Measurements from ENCODE around the gene MACROD2. TPM values are rescaled to one million over a fixed set of nuclear protein-coding genes. Genes with fewer than 3 reads are reported as not detected.

MACROD2 gene
- total and polyA plus RNA-seq, 2 of the 4 experiments (the other 2 are of a cell fraction): not detected

GRCh38 chr20:14859627-14860026 is 864.3 kb downstream of the MACROD2 start:
- Histone ChIP-seq H3K14ac (replicated peaks; ENCODE audit: low read depth, low read length) (no peak overlapping the region), H4K20me1 (ENCODE audit: insufficient read depth, low read length) (no peaks in the 10 kb centered on the region), H4K91ac (ENCODE audit: insufficient read depth, low read depth, low read length) (no peak overlapping the region), H3K9ac (ENCODE audit: low read depth, low read length) (no peak overlapping the region), H3K79me1 (ENCODE audit: low read depth in 1 of 2, low read length in 2 of 2) (no peaks in the 10 kb centered on the region), H2AK9ac (replicated peaks; ENCODE audit: low read depth, low read length, poor library complexity) (no peak overlapping the region), H3K4me1 (ENCODE audit: control insufficient read depth, insufficient read depth, low read length) (no peaks in the 10 kb centered on the region), H2AFZ (replicated peaks; ENCODE audit: low read length, poor library complexity) (no peak overlapping the region), H4K5ac (ENCODE audit: low read depth, low read length) (no peak overlapping the region), H3K27me3 (ENCODE audit: control insufficient read depth, insufficient read depth, low read length) (no peaks in the 10 kb centered on the region), H2BK15ac (ENCODE audit: low read depth, low read length) (no peak overlapping the region), H2BK20ac (ENCODE audit: low read depth, low read length) (no peak overlapping the region), H3K56ac (ENCODE audit: extremely low read depth, insufficient read depth, low read length) (no peak overlapping the region), H3K18ac (ENCODE audit: low read depth, low read length) (no peak overlapping the region), H3K9me1 (ENCODE audit: insufficient read depth, low read length) (no peaks in the 10 kb centered on the region), H3K4me2 (ENCODE audit: low read depth, low read length) (no peak overlapping the region), H3K36me3 (ENCODE audit: control insufficient read depth, insufficient read depth, low read length) (no peaks in the 10 kb centered on the region), H2BK120ac (ENCODE audit: low read depth, low read length) (no peak overlapping the region), H3K23ac (ENCODE audit: low read depth, low read length) (no peak overlapping the region), H4K8ac (ENCODE audit: low read depth in 2 of 2, low read length in 2 of 2) (no peak overlapping the region), H3K27ac (ENCODE audit: insufficient read depth, low read length) (no peak overlapping the region), H3K9me3 (ENCODE audit: control insufficient read depth, insufficient read depth, low read length) (no peaks in the 10 kb centered on the region), H3K4me3 (ENCODE audit: insufficient read depth, low read depth, low read length) (no peak overlapping the region), H2AK5ac (ENCODE audit: low read depth, low read length) (no peak overlapping the region), H2BK5ac (ENCODE audit: low read depth, low read length, poor library complexity, severe bottlenecking) (no peak overlapping the region), H3K4ac (ENCODE audit: low read depth, low read length) (no peak overlapping the region)
- no peak for DNase-seq
- dilution Hi-C loops (cut with HindIII; ENCODE audit: low sequenced_read_pairs, unreplicated experiment) (no loop called here), intact Hi-C loops (cut with micrococcal nuclease) (no loop called here), in situ Hi-C loops (cut with MboI; ENCODE audit: low sequenced_read_pairs) (no loop called here)
- no TSS peak for BruUV-seq (replicated peaks)
- POLR2A ChIA-PET (ENCODE audit: unreplicated experiment): no interaction called here
- no peak for ATAC-seq (ENCODE audit: low read depth)
- TF ChIP-seq USF2 (IDR thresholded peaks at IDR 0.05; ENCODE audit: low read depth, low read length): no peak
- TF ChIP-seq FOS (IDR thresholded peaks at IDR 0.05; ENCODE audit: low read depth, low read length): no peak
- TF ChIP-seq BHLHE40 (IDR thresholded peaks at IDR 0.05; ENCODE audit: low read depth, low read length): no peak
- no peak for TF ChIP-seq RCOR1 (IDR thresholded peaks at IDR 0.05; ENCODE audit: insufficient replicate concordance, low read length)
- no peak for TF ChIP-seq MAZ (IDR thresholded peaks at IDR 0.05; ENCODE audit: borderline replicate concordance, low read depth, low read length)
- TF ChIP-seq RFX5 (IDR thresholded peaks at IDR 0.05; ENCODE audit: low read depth, low read length): no peak
- no peak for TF ChIP-seq SMC3 (IDR thresholded peaks at IDR 0.05; ENCODE audit: low read depth, low read length)
- TF ChIP-seq, protein P1, sequence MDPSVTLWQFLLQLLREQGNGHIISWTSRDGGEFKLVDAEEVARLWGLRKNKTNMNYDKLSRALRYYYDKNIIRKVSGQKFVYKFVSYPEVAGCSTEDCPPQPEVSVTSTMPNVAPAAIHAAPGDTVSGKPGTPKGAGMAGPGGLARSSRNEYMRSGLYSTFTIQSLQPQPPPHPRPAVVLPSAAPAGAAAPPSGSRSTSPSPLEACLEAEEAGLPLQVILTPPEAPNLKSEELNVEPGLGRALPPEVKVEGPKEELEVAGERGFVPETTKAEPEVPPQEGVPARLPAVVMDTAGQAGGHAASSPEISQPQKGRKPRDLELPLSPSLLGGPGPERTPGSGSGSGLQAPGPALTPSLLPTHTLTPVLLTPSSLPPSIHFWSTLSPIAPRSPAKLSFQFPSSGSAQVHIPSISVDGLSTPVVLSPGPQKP (IDR thresholded peaks at IDR 0.05; ENCODE audit: borderline replicate concordance, low read depth, low read length): no peak
- CTCF ChIA-PET: no interaction called here

Measured in IMR-90 (cell line).